Breast epithelium (tissue), 4 donors: ENCODE measurements around the gene IDE. TPM values are rescaled to one million over a fixed set of nuclear protein-coding genes. Genes with fewer than 3 reads are reported as not detected.

Experiments
- DNase-seq, 2 donors: peaks; one replicate each; pipeline ENCODE4 v3.0.0-alpha.2; 2019; ENCODE audit warnings: low spot score in 2 of 2
- H3K27ac ChIP-seq, 2 donors: fragments of 200-600 bp; sonication (generic) in 1 of 2; one replicate each; pipeline ENCODE4 v1.5.1; 2016 to 2019; ENCODE audit warnings: mild to moderate bottlenecking in 1 of 2
- H3K27me3 ChIP-seq, 2 donors: fragments of 200-600 bp; sonication (generic) in 1 of 2; one replicate each; pipeline versions ENCODE4 v1.5.1 to v1.6.0; 2017 to 2019; ENCODE audit warnings: control low read depth in 1 of 2, mild to moderate bottlenecking in 1 of 2
- H3K36me3 ChIP-seq: fragments of 200-600 bp; one replicate; pipeline ENCODE4 v1.5.1; 2019
- H3K4me1 ChIP-seq, 2 donors: fragments of 200-600 bp; sonication (generic); one replicate each; pipeline ENCODE4 v1.5.1; 2016 to 2019; ENCODE audit warnings: control low read depth in 1 of 2
- H3K4me3 ChIP-seq, 3 donors: fragments of 200-600 bp; sonication (generic); 1 replicate in 2 of 3; 2 replicates in 1 of 3; pipeline ENCODE4 v1.5.1; 2016 to 2019; ENCODE audit warnings: mild to moderate bottlenecking in 3 of 3, moderate library complexity in 2 of 3
- H3K9me3 ChIP-seq, 2 donors: fragments of 200-600 bp; sonication (generic) in 1 of 2; one replicate each; pipeline ENCODE4 v1.5.1; 2016 to 2019; ENCODE audit warnings: control low read depth in 1 of 2
- POLR2A ChIP-seq: fragments of 450-650 bp; IDR thresholded peaks from one replicate; pipeline ENCODE4 v1.6.1; 2016; ENCODE audit warnings: antibody characterized with exemption, mild to moderate bottlenecking, moderate library complexity
- POLR2AphosphoS5 ChIP-seq, 3 donors: sonication (generic); formaldehyde crosslinking; IDR thresholded peaks; one replicate each; pipeline ENCODE4 v1.6.1; 2017; ENCODE audit warnings: antibody characterized with exemption in 3 of 3
- intact Hi-C: fragments of 100-400 bp; cut with DNase I; formaldehyde crosslinking; loops from one replicate; pipeline ENCODE4 v1.15.1; 2023; ENCODE audit warnings: low total_unique reads
- total RNA-seq, 3 donors: library from RNA; depleted of rRNA; stranded (reverse); fragments of >200 nt; gene quantifications; one replicate each; pipeline ENCODE4 v1.1.0, GENCODE V29; 2016
- TF ChIP-seq, protein P1 (sequence below), 3 donors: fragments of 450-650 bp; IDR thresholded peaks; one replicate each; pipeline ENCODE4 v1.5.1; 2016 to 2017; ENCODE audit warnings: antibody characterized with exemption in 3 of 3, mild to moderate bottlenecking in 3 of 3, moderate library complexity in 3 of 3

Gene IDE
- total RNA-seq, 3 donors from 2014 or later, result 24.0 to 39.5 (median 29.2) TPM

DNA sequence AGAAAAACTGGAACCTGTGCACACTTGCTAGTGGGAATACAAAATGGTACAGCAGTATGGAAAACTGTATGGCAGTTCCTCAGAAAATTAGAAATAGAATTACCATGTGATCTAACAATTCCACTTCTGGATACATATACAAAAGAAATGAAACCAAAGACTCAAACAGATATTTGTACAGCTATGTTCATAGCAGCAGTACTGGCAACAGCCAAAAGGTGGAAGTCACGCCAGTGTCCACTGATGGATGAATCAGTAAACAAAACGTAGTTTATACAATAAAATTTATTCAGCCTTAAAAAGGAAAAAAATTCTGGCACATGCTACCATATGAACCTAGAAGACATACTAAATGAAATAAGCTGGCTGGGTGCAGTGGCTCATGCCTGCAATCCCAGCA is 23.0 kb downstream of the IDE start:
- Histone ChIP-seq H3K9me3 (peaks cover 12 to 14% of the 10 kb centered on the region in 2 donors), H3K4me1 (no peaks in the 10 kb centered on the region), H3K27ac (no peak overlapping the region), H3K4me3 (no peak overlapping the region), H3K27me3 (no peaks in the 10 kb centered on the region), H3K36me3 (no peaks in the 10 kb centered on the region)
- intact Hi-C loops, result no loop called here
- no peak for DNase-seq
- TF ChIP-seq, protein P1, sequence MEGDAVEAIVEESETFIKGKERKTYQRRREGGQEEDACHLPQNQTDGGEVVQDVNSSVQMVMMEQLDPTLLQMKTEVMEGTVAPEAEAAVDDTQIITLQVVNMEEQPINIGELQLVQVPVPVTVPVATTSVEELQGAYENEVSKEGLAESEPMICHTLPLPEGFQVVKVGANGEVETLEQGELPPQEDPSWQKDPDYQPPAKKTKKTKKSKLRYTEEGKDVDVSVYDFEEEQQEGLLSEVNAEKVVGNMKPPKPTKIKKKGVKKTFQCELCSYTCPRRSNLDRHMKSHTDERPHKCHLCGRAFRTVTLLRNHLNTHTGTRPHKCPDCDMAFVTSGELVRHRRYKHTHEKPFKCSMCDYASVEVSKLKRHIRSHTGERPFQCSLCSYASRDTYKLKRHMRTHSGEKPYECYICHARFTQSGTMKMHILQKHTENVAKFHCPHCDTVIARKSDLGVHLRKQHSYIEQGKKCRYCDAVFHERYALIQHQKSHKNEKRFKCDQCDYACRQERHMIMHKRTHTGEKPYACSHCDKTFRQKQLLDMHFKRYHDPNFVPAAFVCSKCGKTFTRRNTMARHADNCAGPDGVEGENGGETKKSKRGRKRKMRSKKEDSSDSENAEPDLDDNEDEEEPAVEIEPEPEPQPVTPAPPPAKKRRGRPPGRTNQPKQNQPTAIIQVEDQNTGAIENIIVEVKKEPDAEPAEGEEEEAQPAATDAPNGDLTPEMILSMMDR (IDR thresholded peaks at IDR 0.05), result no peak
- TF ChIP-seq POLR2A, result no peak
- no peak for TF ChIP-seq POLR2AphosphoS5 (IDR thresholded peaks at IDR 0.05)

DNA sequence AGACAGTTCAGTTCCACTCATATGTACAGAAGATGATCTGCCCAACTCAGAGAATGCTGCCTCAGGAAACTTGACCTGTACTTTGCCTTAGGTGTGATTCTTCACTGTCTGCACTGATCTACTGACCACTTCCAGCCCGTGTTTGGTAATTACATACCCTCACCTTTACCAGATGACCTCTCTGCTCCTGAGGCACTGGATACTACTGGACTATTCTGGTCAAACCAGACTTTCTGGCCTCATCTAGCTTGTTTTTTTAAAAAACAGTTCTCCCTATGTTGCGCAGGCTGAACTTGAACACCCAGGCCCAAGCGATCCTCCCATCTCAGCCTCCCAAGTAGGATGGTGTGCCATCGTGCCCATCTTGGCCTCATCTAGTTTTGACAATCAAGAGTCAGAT is 26.2 kb downstream of the IDE start:
- DNase-seq, result no peak
- H3K9me3 ChIP-seq, result no peaks in the 10 kb centered on the region
- no peaks in the 10 kb centered on the region for H3K4me1 ChIP-seq
- intact Hi-C loops, result no loop called here
- H3K27me3 ChIP-seq, result no peaks in the 10 kb centered on the region
- TF ChIP-seq, protein P1 (IDR thresholded peaks at IDR 0.05), result no peak
- TF ChIP-seq POLR2A (no peak), POLR2AphosphoS5 (IDR thresholded peaks at IDR 0.05) (no peak)
- no peak overlapping the region for H3K4me3 ChIP-seq
- no peak overlapping the region for H3K27ac ChIP-seq
- no peaks in the 10 kb centered on the region for H3K36me3 ChIP-seq

DNA sequence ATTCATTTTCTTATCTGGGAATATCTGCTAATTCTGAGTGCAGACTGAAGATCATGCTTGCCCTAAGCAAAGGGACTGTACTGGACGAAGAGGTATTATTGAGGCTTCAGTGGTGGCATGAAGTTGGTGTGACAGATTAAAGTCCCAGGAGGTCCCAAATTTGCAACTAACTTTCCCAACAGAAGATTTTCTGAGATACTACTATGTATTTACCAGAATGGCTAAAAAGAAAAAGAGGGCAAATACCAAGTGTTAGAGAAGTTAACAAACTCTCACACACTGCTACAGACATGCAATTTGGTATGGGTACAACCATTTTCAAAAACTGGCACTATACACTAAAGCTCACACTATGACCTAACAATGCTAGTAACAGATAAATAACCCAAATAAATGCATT is 28.3 kb downstream of the IDE start:
- DNase-seq, result no peak
- Histone ChIP-seq H3K4me3 (no peak overlapping the region), H3K4me1 (no peaks in the 10 kb centered on the region), H3K9me3 (no peaks in the 10 kb centered on the region), H3K36me3 (no peaks in the 10 kb centered on the region), H3K27me3 (no peaks in the 10 kb centered on the region), H3K27ac (no peak overlapping the region)
- intact Hi-C loops, result no loop called here
- TF ChIP-seq, protein P1 (IDR thresholded peaks at IDR 0.05), result no peak
- no peak for TF ChIP-seq POLR2A
- TF ChIP-seq POLR2AphosphoS5 (IDR thresholded peaks at IDR 0.05), result no peak

DNA sequence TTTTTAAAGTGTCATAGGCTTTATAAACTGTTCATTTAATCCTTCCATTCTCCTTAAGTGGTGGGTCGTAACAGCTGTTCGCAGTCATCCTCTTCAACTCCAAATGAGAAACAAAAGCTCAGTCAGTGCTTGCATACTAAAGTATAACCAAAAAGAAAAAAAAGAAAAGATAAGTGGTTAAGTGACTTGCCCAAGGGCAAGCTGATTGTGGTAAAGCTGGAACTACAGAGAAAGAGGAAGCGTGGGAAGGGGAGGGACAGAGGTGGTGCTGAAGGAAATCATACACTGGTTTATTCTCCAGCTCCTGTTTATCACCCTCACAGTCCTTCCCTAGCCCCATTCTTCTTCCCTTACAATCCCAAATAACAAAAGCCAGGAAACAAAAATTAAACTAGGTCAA is 29.6 kb downstream of the IDE start:
- H3K27me3 ChIP-seq, result no peaks in the 10 kb centered on the region
- H3K9me3 ChIP-seq, result no peaks in the 10 kb centered on the region
- H3K36me3 ChIP-seq, result no peaks in the 10 kb centered on the region
- no peak overlapping the region for H3K27ac ChIP-seq
- intact Hi-C loops, result no loop called here
- H3K4me1 ChIP-seq, result no peaks in the 10 kb centered on the region
- DNase-seq, result no peak
- TF ChIP-seq POLR2AphosphoS5 (IDR thresholded peaks at IDR 0.05), result no peak
- TF ChIP-seq, protein P1 (IDR thresholded peaks at IDR 0.05), result no peak
- no peak for TF ChIP-seq POLR2A
- no peak overlapping the region for H3K4me3 ChIP-seq

DNA sequence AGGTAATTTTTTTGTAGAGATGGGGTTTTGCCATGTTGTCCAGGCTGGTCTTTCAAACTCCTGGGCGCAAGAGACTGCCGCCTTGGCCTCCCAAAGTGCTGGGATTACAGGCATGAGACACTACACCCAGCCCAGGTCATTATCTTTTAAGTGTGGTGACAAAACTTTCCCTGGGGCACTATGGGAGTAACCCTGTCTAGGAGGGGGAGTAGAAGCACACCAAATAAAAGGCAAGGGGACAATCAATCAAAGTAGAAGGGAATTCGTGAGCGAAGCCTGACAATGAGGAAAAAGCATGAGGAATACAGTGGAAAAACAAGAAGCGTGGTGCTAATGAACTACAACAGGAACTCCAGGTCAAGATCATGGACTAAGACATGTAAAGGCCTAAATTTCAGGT is 31.4 kb downstream of the IDE start:
- H3K4me3 ChIP-seq, result no peak overlapping the region
- H3K27me3 ChIP-seq, result no peaks in the 10 kb centered on the region
- intact Hi-C loops, result no loop called here
- no peaks in the 10 kb centered on the region for H3K9me3 ChIP-seq
- DNase-seq, result no peak
- TF ChIP-seq POLR2A (no peak), POLR2AphosphoS5 (IDR thresholded peaks at IDR 0.05) (no peak)
- TF ChIP-seq, protein P1 (IDR thresholded peaks at IDR 0.05), result no peak
- H3K27ac ChIP-seq, result no peak overlapping the region
- H3K36me3 ChIP-seq, result no peaks in the 10 kb centered on the region
- no peaks in the 10 kb centered on the region for H3K4me1 ChIP-seq
